Measurements from ENCODE around the gene C1QTNF1. TPM values are rescaled to one million over a fixed set of nuclear protein-coding genes. Genes with fewer than 3 reads are reported as not detected.
A peak's percentile ranks its signal among the peaks of the same experiment; 100 is the strongest.

The C1QTNF1 gene
- total RNA-seq, 6 experiments from 2014 or later, result 8.0 to 15.0 (median 8.6) TPM

DNA sequence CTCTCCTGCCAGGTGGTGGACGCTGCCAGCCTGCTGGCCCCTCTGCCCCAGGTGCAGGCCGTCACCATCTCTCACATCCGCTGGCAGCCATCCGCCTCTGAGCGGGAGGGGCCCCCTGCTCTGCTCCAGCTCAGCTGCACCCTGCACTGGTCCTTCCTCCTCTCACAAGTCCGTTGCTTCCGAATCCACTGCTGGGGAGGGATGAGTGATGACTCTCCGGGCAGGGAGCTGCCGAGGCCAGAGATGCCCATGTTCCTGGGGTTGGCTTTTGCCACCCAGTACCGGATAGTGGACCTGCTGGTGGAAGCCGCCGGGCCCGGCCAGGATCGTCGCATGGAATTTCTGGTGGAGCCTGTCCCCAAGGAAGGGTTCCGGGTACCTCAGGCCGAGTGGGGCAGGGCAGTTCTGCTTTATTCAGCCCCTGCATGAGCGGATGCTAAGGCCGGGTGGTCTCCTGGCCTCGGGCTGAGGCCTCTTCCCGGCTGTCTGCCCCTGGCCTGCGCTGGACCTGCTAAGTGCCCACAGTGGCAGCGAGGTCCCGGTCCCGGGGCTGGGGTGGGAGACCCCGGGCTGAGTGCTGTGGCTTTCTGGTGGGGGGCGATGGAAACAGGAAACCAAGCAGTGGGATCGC lies 62.1 kb downstream of the C1QTNF1 start:
- Mint-ChIP-seq H3K9me3 (no peaks in the 10 kb centered on the region), H3K36me3 (ENCODE audit: low read depth) (0 out of 2 replicates have a peak, but pooled peaks cover 3% of the 10 kb centered on the region), H3K27me3 (ENCODE audit: insufficient read depth) (no peaks in the 10 kb centered on the region), H3K4me1 (ENCODE audit: low read depth) (peaks cover 6% of the 10 kb centered on the region; the same call in 1 of the 2 replicates), H3K4me3 (no peak overlapping the region), H3K27ac (no peak overlapping the region)
- no peak for DNase-seq
- TF ChIP-seq, protein P1, sequence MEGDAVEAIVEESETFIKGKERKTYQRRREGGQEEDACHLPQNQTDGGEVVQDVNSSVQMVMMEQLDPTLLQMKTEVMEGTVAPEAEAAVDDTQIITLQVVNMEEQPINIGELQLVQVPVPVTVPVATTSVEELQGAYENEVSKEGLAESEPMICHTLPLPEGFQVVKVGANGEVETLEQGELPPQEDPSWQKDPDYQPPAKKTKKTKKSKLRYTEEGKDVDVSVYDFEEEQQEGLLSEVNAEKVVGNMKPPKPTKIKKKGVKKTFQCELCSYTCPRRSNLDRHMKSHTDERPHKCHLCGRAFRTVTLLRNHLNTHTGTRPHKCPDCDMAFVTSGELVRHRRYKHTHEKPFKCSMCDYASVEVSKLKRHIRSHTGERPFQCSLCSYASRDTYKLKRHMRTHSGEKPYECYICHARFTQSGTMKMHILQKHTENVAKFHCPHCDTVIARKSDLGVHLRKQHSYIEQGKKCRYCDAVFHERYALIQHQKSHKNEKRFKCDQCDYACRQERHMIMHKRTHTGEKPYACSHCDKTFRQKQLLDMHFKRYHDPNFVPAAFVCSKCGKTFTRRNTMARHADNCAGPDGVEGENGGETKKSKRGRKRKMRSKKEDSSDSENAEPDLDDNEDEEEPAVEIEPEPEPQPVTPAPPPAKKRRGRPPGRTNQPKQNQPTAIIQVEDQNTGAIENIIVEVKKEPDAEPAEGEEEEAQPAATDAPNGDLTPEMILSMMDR (IDR thresholded peaks at IDR 0.05), result no peak

DNA sequence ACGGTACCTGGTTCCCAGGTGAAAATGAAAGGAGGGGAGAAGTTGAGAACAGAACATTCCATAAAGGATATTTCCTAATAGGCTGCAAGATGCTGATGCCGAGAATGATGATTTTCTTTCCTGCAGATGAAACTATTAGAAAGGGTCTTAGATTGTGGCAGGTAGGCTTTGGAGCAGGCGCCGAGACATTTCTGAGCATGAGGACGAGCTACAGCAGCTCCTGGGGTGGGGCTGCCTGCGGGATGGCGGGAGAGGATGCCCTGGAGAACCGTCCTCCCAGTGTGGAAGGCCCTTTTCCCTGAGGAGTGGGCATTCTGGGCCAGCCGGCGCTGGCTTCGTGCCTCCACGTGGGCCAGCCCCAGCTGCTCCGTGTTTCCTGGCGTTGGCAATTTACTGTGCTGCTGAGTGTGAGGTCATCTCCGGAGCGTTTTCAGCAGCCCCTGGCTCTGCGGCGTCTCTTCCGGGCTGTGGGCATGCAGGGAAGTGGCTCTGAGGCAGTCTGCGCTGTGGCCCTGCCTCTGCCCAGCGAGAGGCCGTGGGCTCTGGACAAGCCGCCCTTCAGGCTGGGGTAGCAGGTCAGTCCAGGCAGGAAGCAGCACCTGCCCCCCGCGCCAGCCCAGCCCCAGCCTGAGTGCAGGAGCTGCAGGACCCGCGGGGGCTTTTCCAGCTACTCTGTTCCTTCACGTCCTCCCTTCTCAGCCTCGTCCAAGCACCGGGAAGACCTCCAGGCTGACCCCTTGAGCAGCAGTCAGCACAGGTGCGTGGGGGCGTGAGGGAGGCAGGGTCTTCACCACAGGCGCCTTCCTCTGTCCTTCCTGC lies 62.8 kb downstream of the C1QTNF1 start:
- H3K36me3 Mint-ChIP-seq (ENCODE audit: low read depth), result 0 out of 2 replicates have a peak, but pooled peaks cover 2% of the 10 kb centered on the region

DNA sequence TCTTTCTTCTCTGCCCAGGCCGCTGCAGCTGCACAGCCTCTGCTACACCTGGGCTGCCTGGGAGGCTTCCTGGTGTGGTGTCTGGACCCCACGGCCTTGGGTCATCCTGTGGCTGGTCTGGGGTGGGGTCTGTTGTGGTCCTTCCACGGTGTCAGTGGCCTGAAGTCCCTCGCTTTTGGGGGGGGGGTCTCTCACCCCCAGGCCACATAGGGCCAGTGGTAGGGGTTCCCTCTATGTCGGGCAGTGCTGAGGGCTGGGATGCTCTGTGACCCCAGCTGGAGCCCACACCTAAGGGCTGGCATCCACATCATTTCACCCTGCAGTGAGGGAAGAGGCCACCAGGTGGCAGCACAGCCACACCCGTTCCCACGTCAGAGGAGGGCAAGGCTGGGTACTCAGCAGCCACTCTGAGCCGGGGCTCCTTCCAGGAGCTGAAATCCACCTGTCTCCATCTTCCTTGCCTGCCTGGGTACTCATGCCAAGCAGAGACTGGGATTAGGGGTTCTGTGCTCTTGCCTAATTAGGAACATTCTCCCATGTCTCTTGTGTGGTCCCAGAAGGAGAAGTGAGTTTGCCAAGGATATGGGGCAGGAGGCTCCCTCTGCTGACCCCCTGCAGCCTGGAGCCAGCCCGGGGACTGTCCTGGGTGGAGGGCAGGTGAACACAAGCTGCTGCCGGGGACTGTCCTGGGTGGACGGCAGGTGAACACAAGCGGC lies 63.6 kb downstream of the C1QTNF1 start:
- no peak overlapping the region for H3K27ac Mint-ChIP-seq
- H3K36me3 Mint-ChIP-seq (ENCODE audit: low read depth), result no peaks in the 10 kb centered on the region
- H3K4me3 Mint-ChIP-seq, result no peak overlapping the region
- peak; percentile 26 for DNase-seq
- H3K27me3 Mint-ChIP-seq (ENCODE audit: insufficient read depth), result peaks cover 2% of the 10 kb centered on the region; the same call in 1 of the 2 replicates
- TF ChIP-seq, protein P1 (IDR thresholded peaks at IDR 0.05), result peak; percentile 96
- no peaks in the 10 kb centered on the region for H3K9me3 Mint-ChIP-seq
- H3K4me1 Mint-ChIP-seq (ENCODE audit: low read depth), result peaks cover 6% of the 10 kb centered on the region; the same call in 1 of the 2 replicates

More for the DNA sequence above, 62.8 kb downstream of the C1QTNF1 start:
- no peak for DNase-seq
- Mint-ChIP-seq H3K4me1 (ENCODE audit: low read depth) (peaks cover 6% of the 10 kb centered on the region; the same call in 1 of the 2 replicates), H3K27me3 (ENCODE audit: insufficient read depth) (peaks cover 2% of the 10 kb centered on the region; the same call in 1 of the 2 replicates), H3K4me3 (no peak overlapping the region), H3K27ac (no peak overlapping the region), H3K9me3 (no peaks in the 10 kb centered on the region)
- TF ChIP-seq, protein P1 (IDR thresholded peaks at IDR 0.05), result no peak

DNA sequence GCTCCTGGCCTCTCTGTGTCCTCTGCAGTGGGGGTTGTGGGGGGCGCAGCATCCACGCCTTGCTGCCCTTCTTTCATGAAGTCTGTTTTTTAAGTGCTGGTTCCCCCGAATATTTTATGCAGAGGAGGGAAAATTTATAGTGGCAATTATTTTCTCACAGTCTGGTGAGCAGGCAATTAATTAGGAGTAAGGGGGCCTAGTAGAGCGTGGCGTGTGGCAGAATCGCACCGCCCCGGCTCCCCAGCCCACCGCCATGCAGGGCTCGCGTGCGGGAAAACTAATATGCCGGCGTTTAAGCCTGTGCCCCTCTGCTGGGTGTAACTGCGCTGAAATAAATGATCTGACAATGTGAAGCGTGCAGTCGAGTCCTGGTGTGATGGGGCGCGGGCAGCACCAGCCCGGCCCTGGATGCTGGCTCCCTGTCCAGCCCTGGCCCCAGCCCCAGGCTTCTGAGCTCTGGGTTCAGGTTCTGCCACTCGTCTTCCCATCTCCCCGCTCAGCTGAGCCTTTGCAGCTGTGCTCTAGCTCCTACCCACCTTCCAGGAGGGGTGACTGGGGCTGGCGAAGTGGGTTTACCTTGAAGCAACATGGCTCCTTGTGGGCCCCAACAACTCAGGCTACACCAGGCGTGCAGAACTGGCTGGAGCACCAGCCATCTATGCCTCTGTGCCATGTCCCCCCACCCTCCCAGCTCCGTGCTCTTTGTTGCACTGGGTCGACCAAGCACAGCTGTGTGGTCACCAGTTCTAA lies 64.5 kb downstream of the C1QTNF1 start:
- TF ChIP-seq, protein P1 (IDR thresholded peaks at IDR 0.05), result no peak
- H3K4me1 Mint-ChIP-seq (ENCODE audit: low read depth), result peaks cover 6% of the 10 kb centered on the region; the same call in 1 of the 2 replicates

DNA sequence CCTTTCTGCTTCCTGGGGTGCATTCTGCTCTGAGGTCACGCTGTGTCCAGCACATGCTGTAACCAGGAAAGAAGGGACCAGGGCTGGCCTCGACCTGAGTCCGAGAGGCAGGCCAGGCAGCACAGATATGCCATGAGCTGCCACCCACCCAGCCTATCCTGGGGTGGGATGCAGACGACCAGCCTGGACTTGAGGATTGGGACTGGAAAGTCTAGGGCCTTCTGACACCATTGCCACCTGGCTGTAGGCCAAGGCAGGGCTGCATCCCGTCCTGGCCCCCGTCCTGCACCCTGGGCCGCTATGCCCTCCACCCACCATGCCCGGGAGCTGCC lies 65.0 kb downstream of the C1QTNF1 start:
- H3K27me3 Mint-ChIP-seq (ENCODE audit: insufficient read depth), result peaks cover 2% of the 10 kb centered on the region; the same call in 1 of the 2 replicates
- no peaks in the 10 kb centered on the region for H3K9me3 Mint-ChIP-seq
- TF ChIP-seq, protein P1 (IDR thresholded peaks at IDR 0.05), result no peak
- H3K36me3 Mint-ChIP-seq (ENCODE audit: low read depth), result no peaks in the 10 kb centered on the region
- H3K4me1 Mint-ChIP-seq (ENCODE audit: low read depth), result peaks cover 6% of the 10 kb centered on the region; the same call in 1 of the 2 replicates
- H3K27ac Mint-ChIP-seq, result no peak overlapping the region
- no peak for DNase-seq
- no peak overlapping the region for H3K4me3 Mint-ChIP-seq

More for the DNA sequence above, 64.5 kb downstream of the C1QTNF1 start:
- DNase-seq, result no peak
- peaks cover 2% of the 10 kb centered on the region; the same call in 1 of the 2 replicates for H3K27me3 Mint-ChIP-seq (ENCODE audit: insufficient read depth)
- H3K36me3 Mint-ChIP-seq (ENCODE audit: low read depth), result no peaks in the 10 kb centered on the region
- no peaks in the 10 kb centered on the region for H3K9me3 Mint-ChIP-seq
- no peak overlapping the region for H3K27ac Mint-ChIP-seq
- H3K4me3 Mint-ChIP-seq, result no peak overlapping the region

Measured in HFFc6 (cell line).